Glutamatergic neuron (in vitro differentiated cells): ENCODE measurements around the gene TEAD3. TPM values are rescaled to one million over a fixed set of nuclear protein-coding genes. Genes with fewer than 3 reads are reported as not detected.
A peak's percentile ranks its signal among the peaks of the same experiment; 100 is the strongest.

Experiments
- DNase-seq: peaks from one replicate; pipeline ENCODE4 v3.0.0; 2022
- H3K27ac Mint-ChIP-seq: one replicate; pipeline ENCODE4 v1.8.0; 2020; ENCODE audit warnings: mild to moderate bottlenecking, mixed read lengths, inconsistent platforms; ENCODE audit not compliant: unreplicated experiment
- H3K27me3 Mint-ChIP-seq: one replicate; pipeline ENCODE4 v1.8.0; 2020; ENCODE audit warnings: mild to moderate bottlenecking, moderate library complexity, mixed read lengths, inconsistent platforms; ENCODE audit not compliant: unreplicated experiment
- H3K36me3 Mint-ChIP-seq: one replicate; pipeline ENCODE4 v1.8.0; 2020; ENCODE audit warnings: mild to moderate bottlenecking, mixed read lengths, inconsistent platforms; ENCODE audit not compliant: unreplicated experiment
- H3K4me1 Mint-ChIP-seq: one replicate; pipeline ENCODE4 v1.8.0; 2020; ENCODE audit warnings: mild to moderate bottlenecking, low read depth, mixed read lengths, inconsistent platforms; ENCODE audit not compliant: unreplicated experiment
- H3K4me3 Mint-ChIP-seq: one replicate; pipeline ENCODE4 v1.8.0; 2020; ENCODE audit warnings: mild to moderate bottlenecking, mixed read lengths, inconsistent platforms; ENCODE audit not compliant: unreplicated experiment
- H3K9me3 Mint-ChIP-seq: one replicate; pipeline ENCODE4 v1.8.0; 2020; ENCODE audit warnings: mild to moderate bottlenecking, moderate library complexity, mixed read lengths, inconsistent platforms; ENCODE audit not compliant: unreplicated experiment
- CTCF ChIP-seq: fragments of 200-600 bp; sonication (generic); IDR thresholded peaks from one replicate; pipeline ENCODE4 v1.5.0; 2021; ENCODE audit not compliant: partially characterized antibody, unreplicated experiment
- total RNA-seq: library from RNA; stranded (reverse); fragmentation: NEBNext Ultra II Directional; extraction: Animal tissue kit (Norgen Biotek cat#: 25700); gene quantifications from one replicate; pipeline ENCODE4 v1.2.1, GENCODE V29; 2021; ENCODE audit not compliant: unreplicated experiment

Gene TEAD3
- total RNA-seq, 1 donor from 2014 or later: 50.0 TPM

GRCh38 chr6:35486005-35486925 is 10.6 kb downstream of the TEAD3 start:
- peaks cover 4% of the 10 kb centered on the region for H3K27me3 Mint-ChIP-seq
- peak overlapping the region; percentile 74 for H3K4me3 Mint-ChIP-seq
- peak overlapping the region; percentile 68 for H3K27ac Mint-ChIP-seq
- no peaks in the 10 kb centered on the region for H3K36me3 Mint-ChIP-seq
- H3K9me3 Mint-ChIP-seq: peaks cover 10% of the 10 kb centered on the region
- peaks cover 21% of the 10 kb centered on the region for H3K4me1 Mint-ChIP-seq
- TF ChIP-seq CTCF: no peak
- DNase-seq: peak; percentile 55

GRCh38 chr6:35485402-35485877 is 11.4 kb downstream of the TEAD3 start:
- Mint-ChIP-seq H3K4me1 (peaks cover 19% of the 10 kb centered on the region), H3K36me3 (no peaks in the 10 kb centered on the region), H3K4me3 (no peak overlapping the region), H3K9me3 (peaks cover 6% of the 10 kb centered on the region), H3K27ac (peak overlapping the region; percentile 55), H3K27me3 (peaks cover 6% of the 10 kb centered on the region)
- no peak for TF ChIP-seq CTCF
- peak; percentile 45 for DNase-seq

GRCh38 chr6:35484921-35485392 is 11.9 kb downstream of the TEAD3 start:
- Mint-ChIP-seq H3K9me3 (peaks cover 6% of the 10 kb centered on the region), H3K36me3 (no peaks in the 10 kb centered on the region), H3K4me1 (peaks cover 17% of the 10 kb centered on the region), H3K4me3 (no peak overlapping the region), H3K27ac (peak overlapping the region; percentile 38), H3K27me3 (peaks cover 6% of the 10 kb centered on the region)
- DNase-seq: no peak
- no peak for TF ChIP-seq CTCF

- no peaks in the 10 kb centered on the region for H3K36me3 Mint-ChIP-seq
- peaks cover 6% of the 10 kb centered on the region for H3K27me3 Mint-ChIP-seq
- peaks cover 4% of the 10 kb centered on the region for H3K9me3 Mint-ChIP-seq
- no peak for DNase-seq
- H3K4me3 Mint-ChIP-seq: no peak overlapping the region
- peaks cover 16% of the 10 kb centered on the region for H3K4me1 Mint-ChIP-seq
- H3K27ac Mint-ChIP-seq: no peak overlapping the region
- no peak for TF ChIP-seq CTCF
Measured at GRCh38 chr6:35483893-35484645, 12.8 kb downstream of the TEAD3 start.

- H3K4me3 Mint-ChIP-seq: no peak overlapping the region
- H3K27ac Mint-ChIP-seq: peak overlapping the region; percentile 43
- no peaks in the 10 kb centered on the region for H3K36me3 Mint-ChIP-seq
Measured at GRCh38 chr6:35483490-35483889, 13.4 kb downstream of the TEAD3 start.

More at GRCh38 chr6:35483490-35483889, 13.4 kb downstream of the TEAD3 start:
- TF ChIP-seq CTCF: no peak
- DNase-seq: no peak
- H3K9me3 Mint-ChIP-seq: peaks cover 2% of the 10 kb centered on the region
- peaks cover 6% of the 10 kb centered on the region for H3K27me3 Mint-ChIP-seq
- peaks cover 14% of the 10 kb centered on the region for H3K4me1 Mint-ChIP-seq
